GM23338 (cell line): ENCODE data around the gene JAG2.

Source experiments
- EZH2 ChIP-seq: fragments of 200-600 bp; sonication (generic); IDR thresholded peaks from one replicate; pipeline ENCODE4 v1.8.0; 2017; ENCODE audit warnings: antibody characterized with exemption, mild to moderate bottlenecking, low read depth; ENCODE audit not compliant: unreplicated experiment
- EZH2phosphoT487 ChIP-seq: fragments of 200-600 bp; sonication (generic); IDR thresholded peaks from one replicate; pipeline ENCODE4 v1.8.1; 2018; ENCODE audit warnings: antibody characterized with exemption; ENCODE audit not compliant: unreplicated experiment
- JUNB ChIP-seq: IDR thresholded peaks from one replicate; pipeline ENCODE4 v1.6.1; 2016; ENCODE audit warnings: antibody characterized with exemption; ENCODE audit not compliant: unreplicated experiment
- POLR2AphosphoS5 ChIP-seq: IDR thresholded peaks from 2 replicates; pipeline ENCODE4 v1.6.1; 2016; ENCODE audit warnings: antibody characterized with exemption, low read depth
- ZNF331 ChIP-seq: fragments of 250-450 bp; sonication (Bioruptor Pico); IDR thresholded peaks from 2 replicates; pipeline ENCODE4 v1.5.0; 2020; ENCODE audit warnings: low read depth, mild to moderate bottlenecking, moderate library complexity
- TF ChIP-seq, protein P1 (sequence below), 2 experiments: fragments of 200-600 bp in 1 of 2; sonication (generic) in 1 of 2; conservative IDR thresholded peaks; 2 replicates each; pipeline versions ENCODE4 v1.5.1 to v1.6.1; 2016 to 2017; ENCODE audit warnings: antibody characterized with exemption in 2 of 2, low read depth in 2 of 2, mild to moderate bottlenecking in 2 of 2, moderate library complexity in 1 of 2
- TF ChIP-seq, protein P2 (sequence below): IDR thresholded peaks from one replicate; pipeline ENCODE4 v1.6.1; 2018; ENCODE audit warnings: antibody characterized with exemption; ENCODE audit not compliant: unreplicated experiment

DNA sequence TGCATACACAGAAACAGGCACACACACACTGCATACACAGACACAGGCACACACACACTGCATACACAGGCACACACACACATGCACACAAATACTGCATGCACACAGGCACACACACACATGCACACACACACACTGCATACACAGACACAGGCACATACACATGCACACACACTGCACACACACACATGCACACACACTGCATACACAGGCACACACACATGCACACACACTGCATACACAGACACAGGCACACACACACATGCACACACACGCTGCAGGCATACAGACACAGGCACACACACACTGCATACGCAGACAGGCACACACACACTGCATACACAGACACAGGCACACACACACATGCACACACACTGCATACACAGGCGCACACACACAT is 47.0 kb upstream of the JAG2 start:
- TF ChIP-seq, protein P1, sequence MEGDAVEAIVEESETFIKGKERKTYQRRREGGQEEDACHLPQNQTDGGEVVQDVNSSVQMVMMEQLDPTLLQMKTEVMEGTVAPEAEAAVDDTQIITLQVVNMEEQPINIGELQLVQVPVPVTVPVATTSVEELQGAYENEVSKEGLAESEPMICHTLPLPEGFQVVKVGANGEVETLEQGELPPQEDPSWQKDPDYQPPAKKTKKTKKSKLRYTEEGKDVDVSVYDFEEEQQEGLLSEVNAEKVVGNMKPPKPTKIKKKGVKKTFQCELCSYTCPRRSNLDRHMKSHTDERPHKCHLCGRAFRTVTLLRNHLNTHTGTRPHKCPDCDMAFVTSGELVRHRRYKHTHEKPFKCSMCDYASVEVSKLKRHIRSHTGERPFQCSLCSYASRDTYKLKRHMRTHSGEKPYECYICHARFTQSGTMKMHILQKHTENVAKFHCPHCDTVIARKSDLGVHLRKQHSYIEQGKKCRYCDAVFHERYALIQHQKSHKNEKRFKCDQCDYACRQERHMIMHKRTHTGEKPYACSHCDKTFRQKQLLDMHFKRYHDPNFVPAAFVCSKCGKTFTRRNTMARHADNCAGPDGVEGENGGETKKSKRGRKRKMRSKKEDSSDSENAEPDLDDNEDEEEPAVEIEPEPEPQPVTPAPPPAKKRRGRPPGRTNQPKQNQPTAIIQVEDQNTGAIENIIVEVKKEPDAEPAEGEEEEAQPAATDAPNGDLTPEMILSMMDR (conservative IDR thresholded peaks at IDR 0.05; ENCODE audit: low read depth in 2 of 2), result no peak
- no peak for TF ChIP-seq JUNB
- no peak for TF ChIP-seq EZH2
- TF ChIP-seq POLR2AphosphoS5, result no peak
- no peak for TF ChIP-seq ZNF331
- TF ChIP-seq EZH2phosphoT487, result no peak
- TF ChIP-seq, protein P2, sequence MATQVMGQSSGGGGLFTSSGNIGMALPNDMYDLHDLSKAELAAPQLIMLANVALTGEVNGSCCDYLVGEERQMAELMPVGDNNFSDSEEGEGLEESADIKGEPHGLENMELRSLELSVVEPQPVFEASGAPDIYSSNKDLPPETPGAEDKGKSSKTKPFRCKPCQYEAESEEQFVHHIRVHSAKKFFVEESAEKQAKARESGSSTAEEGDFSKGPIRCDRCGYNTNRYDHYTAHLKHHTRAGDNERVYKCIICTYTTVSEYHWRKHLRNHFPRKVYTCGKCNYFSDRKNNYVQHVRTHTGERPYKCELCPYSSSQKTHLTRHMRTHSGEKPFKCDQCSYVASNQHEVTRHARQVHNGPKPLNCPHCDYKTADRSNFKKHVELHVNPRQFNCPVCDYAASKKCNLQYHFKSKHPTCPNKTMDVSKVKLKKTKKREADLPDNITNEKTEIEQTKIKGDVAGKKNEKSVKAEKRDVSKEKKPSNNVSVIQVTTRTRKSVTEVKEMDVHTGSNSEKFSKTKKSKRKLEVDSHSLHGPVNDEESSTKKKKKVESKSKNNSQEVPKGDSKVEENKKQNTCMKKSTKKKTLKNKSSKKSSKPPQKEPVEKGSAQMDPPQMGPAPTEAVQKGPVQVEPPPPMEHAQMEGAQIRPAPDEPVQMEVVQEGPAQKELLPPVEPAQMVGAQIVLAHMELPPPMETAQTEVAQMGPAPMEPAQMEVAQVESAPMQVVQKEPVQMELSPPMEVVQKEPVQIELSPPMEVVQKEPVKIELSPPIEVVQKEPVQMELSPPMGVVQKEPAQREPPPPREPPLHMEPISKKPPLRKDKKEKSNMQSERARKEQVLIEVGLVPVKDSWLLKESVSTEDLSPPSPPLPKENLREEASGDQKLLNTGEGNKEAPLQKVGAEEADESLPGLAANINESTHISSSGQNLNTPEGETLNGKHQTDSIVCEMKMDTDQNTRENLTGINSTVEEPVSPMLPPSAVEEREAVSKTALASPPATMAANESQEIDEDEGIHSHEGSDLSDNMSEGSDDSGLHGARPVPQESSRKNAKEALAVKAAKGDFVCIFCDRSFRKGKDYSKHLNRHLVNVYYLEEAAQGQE, result no peak
